WI38 (cell line): ENCODE measurements around the gene ZNF207.
"Not testable (repeated sequence)": the region's sequence is repeated elsewhere in the genome, so short reads cannot be mapped to it uniquely, and the experiment has no call there.

ENCODE experiments used
- H3K4me3 ChIP-seq: 2 replicates; pipeline ENCODE4 v1.5.1; 2011; ENCODE audit warnings: low read depth, mild to moderate bottlenecking, control low read depth, low read length
- TF ChIP-seq, protein P1 (sequence below): IDR thresholded peaks from 2 replicates; pipeline ENCODE4 v1.5.1; 2012; ENCODE audit warnings: low read depth, mild to moderate bottlenecking, control low read depth, low read length

The ZNF207 gene

DNA sequence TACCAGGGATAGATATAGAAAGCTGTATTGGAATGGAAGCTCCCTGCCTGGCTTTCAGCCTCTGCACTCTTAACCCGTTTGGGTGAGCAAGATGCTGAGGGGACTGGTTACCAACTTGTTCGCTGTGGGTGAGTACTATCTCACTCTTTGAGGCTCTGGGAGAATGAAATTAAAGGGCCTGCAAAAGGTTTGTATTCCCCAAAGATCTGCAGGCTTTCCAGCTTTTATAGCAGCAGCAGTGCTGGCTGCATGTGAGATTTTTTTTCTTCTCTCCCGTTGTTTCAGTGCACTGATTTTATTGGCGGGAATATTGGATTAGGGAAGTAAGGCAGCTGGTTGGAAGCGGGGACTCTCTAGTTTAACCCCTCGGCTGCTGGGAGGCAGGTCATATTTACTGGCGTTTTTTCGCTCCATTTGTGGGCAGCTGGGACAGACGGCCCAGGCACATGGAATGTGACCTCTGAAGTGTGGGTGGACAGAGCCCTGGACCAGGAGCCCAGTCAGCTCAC, 38.9 kb upstream of the ZNF207 start:
- TF ChIP-seq, protein P1, sequence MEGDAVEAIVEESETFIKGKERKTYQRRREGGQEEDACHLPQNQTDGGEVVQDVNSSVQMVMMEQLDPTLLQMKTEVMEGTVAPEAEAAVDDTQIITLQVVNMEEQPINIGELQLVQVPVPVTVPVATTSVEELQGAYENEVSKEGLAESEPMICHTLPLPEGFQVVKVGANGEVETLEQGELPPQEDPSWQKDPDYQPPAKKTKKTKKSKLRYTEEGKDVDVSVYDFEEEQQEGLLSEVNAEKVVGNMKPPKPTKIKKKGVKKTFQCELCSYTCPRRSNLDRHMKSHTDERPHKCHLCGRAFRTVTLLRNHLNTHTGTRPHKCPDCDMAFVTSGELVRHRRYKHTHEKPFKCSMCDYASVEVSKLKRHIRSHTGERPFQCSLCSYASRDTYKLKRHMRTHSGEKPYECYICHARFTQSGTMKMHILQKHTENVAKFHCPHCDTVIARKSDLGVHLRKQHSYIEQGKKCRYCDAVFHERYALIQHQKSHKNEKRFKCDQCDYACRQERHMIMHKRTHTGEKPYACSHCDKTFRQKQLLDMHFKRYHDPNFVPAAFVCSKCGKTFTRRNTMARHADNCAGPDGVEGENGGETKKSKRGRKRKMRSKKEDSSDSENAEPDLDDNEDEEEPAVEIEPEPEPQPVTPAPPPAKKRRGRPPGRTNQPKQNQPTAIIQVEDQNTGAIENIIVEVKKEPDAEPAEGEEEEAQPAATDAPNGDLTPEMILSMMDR: no peak
- H3K4me3 ChIP-seq: no peak overlapping the region

DNA sequence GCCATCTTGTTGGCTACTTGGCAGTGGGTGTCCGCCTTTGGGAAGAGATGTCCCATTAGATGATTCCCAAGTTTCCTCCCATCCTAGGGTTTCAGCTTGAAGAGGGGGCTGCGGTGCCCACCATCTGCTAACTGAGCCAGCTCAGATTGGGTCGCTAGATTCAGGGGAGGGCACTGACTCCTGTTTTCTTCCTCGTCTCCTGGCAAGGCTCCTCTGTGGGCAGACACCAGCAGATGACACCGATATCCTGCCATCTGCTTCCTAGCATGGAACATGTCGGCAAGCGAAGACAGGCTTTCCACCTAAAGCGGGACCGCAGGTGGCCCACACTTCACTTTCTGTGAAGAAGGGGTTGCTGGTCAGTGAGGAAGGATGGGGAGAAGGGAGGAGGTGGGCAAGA, 35.3 kb upstream of the ZNF207 start:
- no peak overlapping the region for H3K4me3 ChIP-seq
- TF ChIP-seq, protein P1: no peak

DNA sequence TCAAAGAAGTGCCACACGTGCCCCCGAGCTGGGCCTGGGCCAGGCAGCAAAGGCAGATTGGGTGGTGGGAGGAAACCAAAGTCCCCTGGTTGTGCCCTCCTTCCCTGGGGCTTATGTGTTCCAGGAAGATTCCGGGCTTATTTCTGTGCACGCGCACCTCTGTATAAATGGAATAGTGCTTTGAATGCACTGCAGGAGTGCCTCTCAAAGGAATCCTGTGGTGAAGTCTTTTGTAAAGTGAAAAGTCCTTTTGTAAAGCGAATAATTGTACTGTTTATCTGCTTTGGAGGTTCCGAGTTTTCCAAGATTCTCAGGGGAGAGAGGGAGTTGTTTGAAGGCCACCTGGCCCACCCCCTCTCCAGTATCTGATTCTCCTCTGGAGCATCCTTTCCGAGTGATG, 34.8 kb upstream of the ZNF207 start:
- TF ChIP-seq, protein P1: no peak
- H3K4me3 ChIP-seq: no peak overlapping the region

DNA sequence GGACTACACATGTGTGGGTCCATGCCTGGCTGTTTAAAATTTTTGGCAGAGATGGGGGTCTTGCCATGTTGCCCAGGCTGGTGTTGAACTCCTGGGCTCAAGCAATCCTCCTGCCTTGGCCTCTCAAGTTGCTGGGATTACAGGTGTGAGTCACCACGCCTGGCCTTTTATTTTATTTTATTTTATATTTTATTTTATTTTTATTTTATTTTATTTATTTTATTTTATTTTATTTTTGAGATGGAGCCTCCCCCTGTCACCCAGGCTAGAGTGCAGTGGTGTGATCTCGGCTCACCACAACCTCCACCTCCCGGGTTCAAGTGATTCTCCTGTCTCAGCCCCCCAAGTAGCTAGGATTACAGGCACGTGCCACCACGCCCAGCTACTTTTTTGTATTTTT, 33.3 kb upstream of the ZNF207 start:
- not testable (repeated sequence) for H3K4me3 ChIP-seq

DNA sequence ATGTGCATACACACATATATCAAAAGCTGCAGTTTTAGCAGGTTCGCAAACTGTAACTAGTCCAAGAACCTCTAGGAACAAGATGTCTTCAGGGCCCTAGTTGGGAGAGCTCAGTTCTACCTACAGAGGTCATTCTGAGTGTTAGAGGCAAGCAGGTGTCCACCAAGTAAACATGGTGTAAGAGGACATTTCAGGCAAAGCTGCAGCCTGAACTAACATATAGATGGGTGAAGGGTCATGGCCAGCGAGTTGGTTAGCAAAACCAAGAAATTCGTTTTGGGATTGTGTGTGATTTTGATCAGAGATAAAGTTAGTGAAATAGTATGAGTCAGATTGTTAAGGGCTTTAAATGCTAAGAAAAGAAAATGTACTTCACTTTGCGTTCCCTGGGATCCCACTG, 32.6 kb upstream of the ZNF207 start:
- H3K4me3 ChIP-seq: no peak overlapping the region
- TF ChIP-seq, protein P1: no peak

DNA sequence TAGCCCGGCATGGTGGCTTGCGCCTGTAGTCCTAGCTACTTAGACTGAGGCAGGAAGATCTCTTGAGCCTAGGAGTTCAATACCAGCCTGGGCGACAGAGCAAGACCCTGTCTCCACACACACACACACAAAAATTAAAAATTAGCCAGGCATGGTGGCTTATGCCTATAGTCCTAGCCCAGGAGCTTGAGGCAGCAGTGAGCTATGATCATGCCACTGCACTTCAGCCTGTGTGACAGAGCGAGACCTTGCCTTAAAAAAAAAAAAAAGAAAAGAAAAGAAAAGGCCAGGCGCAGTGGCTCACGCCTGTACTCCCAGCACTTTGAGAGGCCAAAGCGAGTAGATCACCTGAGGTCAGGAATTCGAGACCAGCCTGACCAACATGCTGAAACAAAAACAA, 31.9 kb upstream of the ZNF207 start:
- H3K4me3 ChIP-seq: no peak overlapping the region
- TF ChIP-seq, protein P1: no peak

DNA sequence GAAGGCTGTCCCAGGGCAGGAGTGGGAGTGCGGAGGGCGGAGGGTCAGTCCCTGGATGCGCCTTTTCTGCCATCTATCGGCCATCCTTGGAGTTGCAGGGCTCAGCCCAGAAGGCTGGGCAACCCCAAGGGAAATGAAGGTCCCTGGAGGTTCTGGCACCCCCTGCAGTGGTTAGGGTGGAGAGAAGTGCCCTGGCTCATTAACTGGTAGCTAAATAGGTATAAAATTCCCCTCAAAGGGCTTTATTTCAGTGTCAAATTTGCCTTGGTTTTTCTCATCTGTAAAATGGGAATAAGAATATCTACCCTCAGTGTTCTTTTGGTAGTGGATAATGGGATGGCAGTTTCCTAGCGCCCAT, 30.4 kb upstream of the ZNF207 start:
- no peak overlapping the region for H3K4me3 ChIP-seq
- TF ChIP-seq, protein P1: peak; percentile 99

DNA sequence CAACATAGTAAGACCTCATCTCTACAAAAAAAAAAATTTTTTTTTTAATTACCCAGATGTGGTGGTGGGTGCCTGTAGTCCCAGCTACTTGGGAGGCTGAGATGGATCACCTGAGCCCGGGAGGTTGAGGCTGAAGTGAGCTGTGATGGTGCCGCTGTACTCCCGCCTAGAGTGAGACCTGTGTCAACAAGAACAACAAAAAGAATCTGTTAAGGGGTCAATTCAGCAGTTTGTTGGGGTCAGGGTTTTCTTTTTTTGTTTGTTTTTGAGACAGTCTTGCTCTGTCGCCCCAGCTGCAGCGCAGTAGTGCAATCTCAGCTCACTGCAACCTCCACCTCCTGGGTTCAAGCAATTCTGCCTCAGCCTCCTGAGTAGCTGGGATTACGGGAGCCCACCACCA, 29.9 kb upstream of the ZNF207 start:
- not testable (repeated sequence) for H3K4me3 ChIP-seq
